OCI-LY1 (cell line): ENCODE results near the gene NRP1.

Experiments
- H2AFZ ChIP-seq: fragments of 200-600 bp; sonication (generic), shearing (Covaris generic); 2 replicates; pipeline ENCODE4 v1.6.0; 2014; ENCODE audit warnings: antibody characterized with exemption, mild to moderate bottlenecking, low read length
- H3F3A ChIP-seq: fragments of 200-600 bp; sonication (generic), shearing (Covaris generic); 2 replicates; pipeline ENCODE4 v1.6.0; 2014; ENCODE audit warnings: mild to moderate bottlenecking, antibody characterized with exemption, low read length, moderate library complexity; ENCODE audit not compliant: insufficient read depth
- H3K27ac ChIP-seq: fragments of 200-600 bp; sonication (generic); 2 replicates; pipeline ENCODE4 v1.5.1; 2014; ENCODE audit warnings: low read length, mixed run types, mild to moderate bottlenecking, low read depth; ENCODE audit not compliant: poor library complexity, severe bottlenecking
- H3K27me3 ChIP-seq: fragments of 200-600 bp; sonication (generic); 2 replicates; pipeline ENCODE4 v1.6.0; 2014; ENCODE audit warnings: antibody characterized with exemption, mild to moderate bottlenecking, low read length, moderate library complexity; ENCODE audit not compliant: insufficient read depth
- H3K36me3 ChIP-seq: fragments of 200-600 bp; sonication (generic); 2 replicates; pipeline ENCODE4 v1.6.1; 2014; ENCODE audit warnings: mild to moderate bottlenecking, antibody characterized with exemption, low read length, moderate library complexity, mixed read lengths; ENCODE audit not compliant: insufficient read depth
- H3K4me1 ChIP-seq: fragments of 200-600 bp; sonication (generic); 2 replicates; pipeline ENCODE4 v1.5.1; 2014; ENCODE audit warnings: mild to moderate bottlenecking, low read length, moderate library complexity; ENCODE audit not compliant: insufficient read depth, severe bottlenecking
- H3K4me2 ChIP-seq: fragments of 200-600 bp; sonication (generic), shearing (Covaris generic); 2 replicates; pipeline ENCODE4 v1.6.1; 2014; ENCODE audit warnings: low read length
- H3K4me3 ChIP-seq: fragments of 200-600 bp; sonication (generic); 2 replicates; pipeline ENCODE4 v1.5.1; 2014; ENCODE audit warnings: low read length, low read depth, mild to moderate bottlenecking, mixed read lengths; ENCODE audit not compliant: poor library complexity, severe bottlenecking
- H3K79me2 ChIP-seq: fragments of 200-600 bp; shearing (Covaris generic); 2 replicates; pipeline ENCODE4 v1.6.1; 2016; ENCODE audit warnings: mixed run types, low read length, mixed read lengths; ENCODE audit not compliant: insufficient read depth
- H3K9ac ChIP-seq: fragments of 200-600 bp; sonication (generic), shearing (Covaris generic); 2 replicates; pipeline ENCODE4 v1.6.1; 2014; ENCODE audit warnings: mild to moderate bottlenecking, low read length, mixed read lengths
- H3K9me2 ChIP-seq: fragments of 200-600 bp; sonication (generic), shearing (Covaris generic); 2 replicates; pipeline ENCODE4 v1.6.1; 2014; ENCODE audit warnings: low read depth, mild to moderate bottlenecking, low read length, mixed read lengths
- H3K9me3 ChIP-seq: fragments of 200-600 bp; shearing (Covaris generic); 2 replicates; pipeline ENCODE4 v1.6.1; 2014; ENCODE audit warnings: low read length, mixed read lengths
- H4K20me1 ChIP-seq: fragments of 200-600 bp; sonication (generic), shearing (Covaris generic); 2 replicates; pipeline ENCODE4 v1.6.0; 2016; ENCODE audit warnings: mild to moderate bottlenecking, low read length; ENCODE audit not compliant: insufficient read depth
- EZH2 ChIP-seq: fragments of 200-600 bp; sonication (generic), shearing (Covaris generic); IDR thresholded peaks from 2 replicates; pipeline ENCODE4 v1.8.0; 2017; ENCODE audit warnings: borderline replicate concordance, mixed run types, mild to moderate bottlenecking, antibody characterized with exemption, low read length, moderate library complexity, mixed read lengths
- TF ChIP-seq, protein P1 (sequence below): fragments of 200-600 bp; sonication (generic), shearing (Covaris generic); IDR thresholded peaks from 2 replicates; pipeline ENCODE4 v1.5.1; 2017; ENCODE audit warnings: mild to moderate bottlenecking, antibody characterized with exemption, low read length, moderate library complexity, mixed read lengths

NRP1 gene

DNA sequence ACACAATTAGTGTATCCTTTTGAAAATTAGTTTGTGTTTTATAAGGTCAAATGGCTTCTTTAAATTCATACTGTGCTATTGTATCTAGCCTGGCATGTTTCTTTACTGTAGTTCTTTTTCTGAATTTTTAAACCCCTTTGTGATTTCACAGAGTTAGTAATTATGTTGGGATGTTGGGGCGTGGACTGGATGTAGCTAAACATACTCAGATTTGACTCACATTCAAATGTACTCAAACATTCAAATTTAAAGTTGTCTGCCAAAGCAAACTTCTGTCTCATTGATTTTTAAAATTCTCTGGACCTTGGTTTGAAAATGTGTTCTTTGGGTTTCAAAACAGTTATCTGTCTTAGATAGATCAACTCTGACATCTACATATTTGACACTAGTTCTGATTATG, 7.2 kb upstream of the NRP1 start:
- H3K9me3 ChIP-seq: no peaks in the 10 kb centered on the region
- TF ChIP-seq, protein P1, sequence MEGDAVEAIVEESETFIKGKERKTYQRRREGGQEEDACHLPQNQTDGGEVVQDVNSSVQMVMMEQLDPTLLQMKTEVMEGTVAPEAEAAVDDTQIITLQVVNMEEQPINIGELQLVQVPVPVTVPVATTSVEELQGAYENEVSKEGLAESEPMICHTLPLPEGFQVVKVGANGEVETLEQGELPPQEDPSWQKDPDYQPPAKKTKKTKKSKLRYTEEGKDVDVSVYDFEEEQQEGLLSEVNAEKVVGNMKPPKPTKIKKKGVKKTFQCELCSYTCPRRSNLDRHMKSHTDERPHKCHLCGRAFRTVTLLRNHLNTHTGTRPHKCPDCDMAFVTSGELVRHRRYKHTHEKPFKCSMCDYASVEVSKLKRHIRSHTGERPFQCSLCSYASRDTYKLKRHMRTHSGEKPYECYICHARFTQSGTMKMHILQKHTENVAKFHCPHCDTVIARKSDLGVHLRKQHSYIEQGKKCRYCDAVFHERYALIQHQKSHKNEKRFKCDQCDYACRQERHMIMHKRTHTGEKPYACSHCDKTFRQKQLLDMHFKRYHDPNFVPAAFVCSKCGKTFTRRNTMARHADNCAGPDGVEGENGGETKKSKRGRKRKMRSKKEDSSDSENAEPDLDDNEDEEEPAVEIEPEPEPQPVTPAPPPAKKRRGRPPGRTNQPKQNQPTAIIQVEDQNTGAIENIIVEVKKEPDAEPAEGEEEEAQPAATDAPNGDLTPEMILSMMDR: no peak
- TF ChIP-seq EZH2: no peak
- no peak overlapping the region for H2AFZ ChIP-seq
- no peaks in the 10 kb centered on the region for H4K20me1 ChIP-seq
- no peak overlapping the region for H3K9ac ChIP-seq
- H3K79me2 ChIP-seq: no peaks in the 10 kb centered on the region
- no peaks in the 10 kb centered on the region for H3K9me2 ChIP-seq
- no peaks in the 10 kb centered on the region for H3K36me3 ChIP-seq
- no peak overlapping the region for H3K4me2 ChIP-seq
- no peaks in the 10 kb centered on the region for H3K27me3 ChIP-seq
- no peak overlapping the region for H3K4me3 ChIP-seq
- no peaks in the 10 kb centered on the region for H3F3A ChIP-seq
- no peak overlapping the region for H3K27ac ChIP-seq
- H3K4me1 ChIP-seq: no peaks in the 10 kb centered on the region

DNA sequence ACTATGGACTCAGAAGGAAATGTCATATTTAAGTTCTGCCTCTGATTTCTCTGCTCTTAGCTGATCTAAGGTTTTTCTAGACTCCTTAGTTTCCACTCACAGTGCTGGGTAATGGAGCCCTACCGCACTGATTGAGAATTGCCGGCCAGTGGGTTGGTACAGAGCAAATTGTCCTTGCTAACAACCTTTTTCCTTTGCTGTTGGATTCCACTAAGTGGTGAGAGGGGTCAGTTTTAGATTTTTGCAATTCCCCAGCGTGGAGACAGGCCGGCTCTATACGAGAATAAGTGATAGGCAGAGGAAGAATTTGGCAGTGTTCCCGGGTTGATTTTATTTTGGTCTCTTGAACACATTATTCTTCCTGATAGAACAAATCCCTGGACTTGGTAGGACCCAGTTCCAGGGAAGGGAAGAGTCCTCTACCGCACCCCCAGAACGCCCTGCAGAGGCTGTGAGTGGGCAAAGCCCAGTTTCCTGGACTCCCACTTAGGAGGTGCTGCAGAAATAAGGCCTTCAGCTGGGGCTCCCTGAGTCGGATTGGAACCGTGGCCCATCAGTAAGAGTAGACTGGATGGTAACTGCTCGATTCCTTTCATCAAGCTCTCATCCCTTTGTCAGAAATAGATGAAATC, 3.0 kb upstream of the NRP1 start:
- Histone ChIP-seq H3K4me3 (no peak overlapping the region), H3K36me3 (no peaks in the 10 kb centered on the region), H2AFZ (no peak overlapping the region), H3K9ac (no peak overlapping the region), H3F3A (no peaks in the 10 kb centered on the region), H3K9me2 (no peaks in the 10 kb centered on the region), H3K4me2 (no peak overlapping the region), H4K20me1 (no peaks in the 10 kb centered on the region), H3K27ac (no peak overlapping the region), H3K79me2 (no peaks in the 10 kb centered on the region), H3K27me3 (no peaks in the 10 kb centered on the region), H3K9me3 (no peaks in the 10 kb centered on the region), H3K4me1 (no peaks in the 10 kb centered on the region)
- no peak for TF ChIP-seq EZH2
- TF ChIP-seq, protein P1: no peak

DNA sequence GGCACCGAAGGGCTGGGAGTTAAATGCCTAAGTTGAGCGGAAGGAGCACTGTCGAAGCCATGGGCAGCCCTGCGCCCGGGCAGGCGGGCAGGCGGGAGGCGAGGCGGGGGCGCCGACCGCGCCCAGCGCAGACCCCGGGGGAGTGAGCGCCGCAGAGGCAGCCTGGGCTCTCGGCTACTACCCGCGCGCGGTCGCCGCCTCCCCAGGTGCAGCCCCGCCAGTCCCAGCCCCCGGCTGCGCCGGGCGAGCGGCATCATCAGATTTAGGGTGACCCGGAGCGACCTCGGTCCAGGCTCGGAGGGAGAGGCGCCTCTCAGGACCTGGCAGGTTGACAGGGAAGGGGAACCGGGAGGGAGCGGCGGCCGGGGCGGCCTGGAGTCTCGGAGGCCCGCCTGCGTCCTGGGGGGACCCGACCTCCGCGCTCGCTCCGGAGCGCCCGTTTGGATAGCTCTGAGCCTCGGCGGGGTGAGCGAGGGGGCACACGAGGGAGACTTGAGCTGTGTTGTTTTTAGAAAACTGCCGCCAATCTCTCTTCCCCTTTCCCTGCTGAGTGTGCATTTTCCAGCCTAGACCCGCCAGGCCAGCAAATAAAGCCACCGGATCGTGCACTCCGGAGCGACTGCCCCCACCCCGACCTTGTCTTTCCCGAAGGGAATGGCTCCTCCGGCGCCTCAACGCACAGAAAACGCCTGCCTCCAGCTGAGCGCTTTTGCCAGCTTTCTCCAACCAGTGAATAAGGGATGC, 2.3 kb upstream of the NRP1 start:
- Histone ChIP-seq H2AFZ (no peak overlapping the region), H3K9ac (no peak overlapping the region), H3K4me2 (no peak overlapping the region), H3K9me2 (no peaks in the 10 kb centered on the region), H3K9me3 (no peaks in the 10 kb centered on the region), H3K27me3 (no peaks in the 10 kb centered on the region), H4K20me1 (no peaks in the 10 kb centered on the region), H3K79me2 (no peaks in the 10 kb centered on the region), H3K4me1 (no peaks in the 10 kb centered on the region), H3K36me3 (no peaks in the 10 kb centered on the region), H3K27ac (no peak overlapping the region), H3F3A (no peaks in the 10 kb centered on the region), H3K4me3 (no peak overlapping the region)
- no peak for TF ChIP-seq EZH2
- TF ChIP-seq, protein P1: no peak
